PC-9 (cell line): ENCODE results near the gene ROCK1.

ENCODE experiments used
- CTCF ChIP-seq: fragments of 200-600 bp; sonication (generic); conservative IDR thresholded peaks from 2 replicates; pipeline ENCODE4 v1.6.1; 2017; ENCODE audit warnings: mixed run types, antibody characterized with exemption, mild to moderate bottlenecking, moderate library complexity
- EZH2 ChIP-seq: fragments of 200-600 bp; sonication (generic); IDR thresholded peaks from 2 replicates; pipeline ENCODE4 v1.8.0; 2017; ENCODE audit warnings: antibody characterized with exemption, low read depth

- TF ChIP-seq CTCF, result no peak
- no peak for TF ChIP-seq EZH2
Observed at GRCh38 chr18:21093133-21093532, 18.5 kb downstream of the ROCK1 start.
